ENCODE data around the gene LRRC15. TPM values are rescaled to one million over a fixed set of nuclear protein-coding genes. Genes with fewer than 3 reads are reported as not detected.

Gene LRRC15
- total RNA-seq, 1 experiment from 2014 or later: 0.07 TPM

GRCh38 chr3:194321693-194322640, 47.6 kb downstream of the LRRC15 start:
- Histone ChIP-seq H3K9me3 (peaks cover 16% of the 10 kb centered on the region), H3K4me3 (no peak overlapping the region), H3K27me3 (no peaks in the 10 kb centered on the region), H3K36me3 (no peaks in the 10 kb centered on the region)
- no peak for DNase-seq

GRCh38 chr3:194320744-194321243, 48.7 kb downstream of the LRRC15 start:
- Histone ChIP-seq H3K9me3 (peaks cover 14% of the 10 kb centered on the region), H3K36me3 (no peaks in the 10 kb centered on the region), H3K4me3 (no peak overlapping the region), H3K27me3 (no peaks in the 10 kb centered on the region)
- no peak for DNase-seq

GRCh38 chr3:194320100-194320499, 49.4 kb downstream of the LRRC15 start:
- Histone ChIP-seq H3K27me3 (no peaks in the 10 kb centered on the region), H3K36me3 (no peaks in the 10 kb centered on the region), H3K9me3 (peaks cover 14% of the 10 kb centered on the region), H3K4me3 (no peak overlapping the region)
- DNase-seq: no peak

- peak; percentile 34 for DNase-seq
- H3K4me3 ChIP-seq: no peak overlapping the region
- H3K27me3 ChIP-seq: no peaks in the 10 kb centered on the region
- H3K9me3 ChIP-seq: peaks cover 14% of the 10 kb centered on the region
- H3K36me3 ChIP-seq: no peaks in the 10 kb centered on the region
These were observed 50.9 kb downstream of the LRRC15 start for GRCh38 chr3:194318511-194319161.

- Histone ChIP-seq H3K27me3 (no peaks in the 10 kb centered on the region), H3K4me3 (no peak overlapping the region)
- no peak for DNase-seq
These were observed 52.6 kb downstream of the LRRC15 start for GRCh38 chr3:194316918-194317317.

GRCh38 chr3:194315965-194316361, 53.6 kb downstream of the LRRC15 start:
- Histone ChIP-seq H3K9me3 (peaks cover 14% of the 10 kb centered on the region), H3K4me3 (peak overlapping the region; percentile 40), H3K36me3 (no peaks in the 10 kb centered on the region), H3K27me3 (no peaks in the 10 kb centered on the region)
- DNase-seq: no peak

More at GRCh38 chr3:194316918-194317317, 52.6 kb downstream of the LRRC15 start:
- no peaks in the 10 kb centered on the region for H3K36me3 ChIP-seq
- H3K9me3 ChIP-seq: peaks cover 14% of the 10 kb centered on the region

- Histone ChIP-seq H3K4me3 (peak overlapping the region; percentile 40), H3K9me3 (peaks cover 14% of the 10 kb centered on the region), H3K27me3 (no peaks in the 10 kb centered on the region), H3K36me3 (no peaks in the 10 kb centered on the region)
- peak; percentile 94 for DNase-seq
These were observed 54.2 kb downstream of the LRRC15 start for GRCh38 chr3:194315088-194315964.

- DNase-seq: no peak
- no peaks in the 10 kb centered on the region for H3K36me3 ChIP-seq
- no peak overlapping the region for H3K4me3 ChIP-seq
- no peaks in the 10 kb centered on the region for H3K27me3 ChIP-seq
- H3K9me3 ChIP-seq: peaks cover 14% of the 10 kb centered on the region
These were observed 55.0 kb downstream of the LRRC15 start for GRCh38 chr3:194314388-194315068.

- peak; percentile 56 for DNase-seq
- Histone ChIP-seq H3K27me3 (no peaks in the 10 kb centered on the region), H3K4me3 (no peak overlapping the region), H3K9me3 (peaks cover 11% of the 10 kb centered on the region), H3K36me3 (no peaks in the 10 kb centered on the region)
These were observed 55.8 kb downstream of the LRRC15 start for GRCh38 chr3:194313560-194314387.

GRCh38 chr3:194312743-194313281, 56.7 kb downstream of the LRRC15 start:
- DNase-seq: peak; percentile 94
- Histone ChIP-seq H3K9me3 (peaks cover 4% of the 10 kb centered on the region; the same call in 1 of the 2 replicates), H3K4me3 (no peak overlapping the region), H3K36me3 (no peaks in the 10 kb centered on the region), H3K27me3 (no peaks in the 10 kb centered on the region)

GRCh38 chr3:194312186-194312742, 57.3 kb downstream of the LRRC15 start:
- no peaks in the 10 kb centered on the region for H3K36me3 ChIP-seq
- no peaks in the 10 kb centered on the region for H3K27me3 ChIP-seq
- no peak overlapping the region for H3K4me3 ChIP-seq
- no peaks in the 10 kb centered on the region for H3K9me3 ChIP-seq
- DNase-seq: peak; percentile 69

GRCh38 chr3:194311000-194311399, 58.5 kb downstream of the LRRC15 start:
- no peaks in the 10 kb centered on the region for H3K36me3 ChIP-seq
- no peak for DNase-seq
- H3K9me3 ChIP-seq: no peaks in the 10 kb centered on the region
- H3K4me3 ChIP-seq: no peak overlapping the region
- H3K27me3 ChIP-seq: no peaks in the 10 kb centered on the region

- Histone ChIP-seq H3K36me3 (no peaks in the 10 kb centered on the region), H3K4me3 (no peak overlapping the region), H3K9me3 (no peaks in the 10 kb centered on the region), H3K27me3 (no peaks in the 10 kb centered on the region)
- DNase-seq: no peak
These were observed 59.3 kb downstream of the LRRC15 start for GRCh38 chr3:194310060-194310835.
